Kidney epithelial cell (primary cell): ENCODE data around the gene KDM2A. TPM values are rescaled to one million over a fixed set of nuclear protein-coding genes. Genes with fewer than 3 reads are reported as not detected.
"Not testable (repeated sequence)": the region's sequence is repeated elsewhere in the genome, so short reads cannot be mapped to it uniquely, and the experiment has no call there.

Experiments used
- DNase-seq: peaks from one replicate; pipeline ENCODE4 v3.0.0-alpha.2; 2010; ENCODE audit warnings: low read depth
- H3K27me3 ChIP-seq: 2 replicates; pipeline ENCODE4 v1.6.0; 2011; ENCODE audit warnings: low read length; ENCODE audit not compliant: control insufficient read depth, insufficient read depth
- H3K36me3 ChIP-seq: 2 replicates; pipeline ENCODE4 v1.5.1; 2011; ENCODE audit warnings: low read length; ENCODE audit not compliant: control insufficient read depth, insufficient read depth
- H3K4me3 ChIP-seq: 2 replicates; pipeline ENCODE4 v1.5.1; 2011; ENCODE audit warnings: low read depth, mild to moderate bottlenecking, control low read depth, low read length
- total RNA-seq: library from RNA; depleted of rRNA; stranded (reverse); fragments of >200 nt; gene quantifications from 2 replicates; pipeline ENCODE4 v1.2.3, GENCODE V29; 2015
- TF ChIP-seq, protein P1 (sequence below): IDR thresholded peaks from 2 replicates; pipeline ENCODE4 v1.5.1; 2011; ENCODE audit warnings: mild to moderate bottlenecking, moderate library complexity, low read length, control low read depth, inconsistent platforms; ENCODE audit not compliant: insufficient read depth, poor library complexity, severe bottlenecking

The KDM2A gene
- total RNA-seq, 1 donor from 2014 or later, result 36.2 TPM

- DNase-seq, result no peak
- no peak overlapping the region for H3K4me3 ChIP-seq
- TF ChIP-seq, protein P1, sequence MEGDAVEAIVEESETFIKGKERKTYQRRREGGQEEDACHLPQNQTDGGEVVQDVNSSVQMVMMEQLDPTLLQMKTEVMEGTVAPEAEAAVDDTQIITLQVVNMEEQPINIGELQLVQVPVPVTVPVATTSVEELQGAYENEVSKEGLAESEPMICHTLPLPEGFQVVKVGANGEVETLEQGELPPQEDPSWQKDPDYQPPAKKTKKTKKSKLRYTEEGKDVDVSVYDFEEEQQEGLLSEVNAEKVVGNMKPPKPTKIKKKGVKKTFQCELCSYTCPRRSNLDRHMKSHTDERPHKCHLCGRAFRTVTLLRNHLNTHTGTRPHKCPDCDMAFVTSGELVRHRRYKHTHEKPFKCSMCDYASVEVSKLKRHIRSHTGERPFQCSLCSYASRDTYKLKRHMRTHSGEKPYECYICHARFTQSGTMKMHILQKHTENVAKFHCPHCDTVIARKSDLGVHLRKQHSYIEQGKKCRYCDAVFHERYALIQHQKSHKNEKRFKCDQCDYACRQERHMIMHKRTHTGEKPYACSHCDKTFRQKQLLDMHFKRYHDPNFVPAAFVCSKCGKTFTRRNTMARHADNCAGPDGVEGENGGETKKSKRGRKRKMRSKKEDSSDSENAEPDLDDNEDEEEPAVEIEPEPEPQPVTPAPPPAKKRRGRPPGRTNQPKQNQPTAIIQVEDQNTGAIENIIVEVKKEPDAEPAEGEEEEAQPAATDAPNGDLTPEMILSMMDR, result no peak
- no peaks in the 10 kb centered on the region for H3K27me3 ChIP-seq
- H3K36me3 ChIP-seq, result peaks cover 7% of the 10 kb centered on the region
Measured at GRCh38 chr11:67254798-67255197, 135.7 kb downstream of the KDM2A start.

GRCh38 chr11:67255353-67255752 lies 136.3 kb downstream of the KDM2A start:
- DNase-seq, result no peak
- TF ChIP-seq, protein P1, result no peak
- H3K36me3 ChIP-seq, result peaks cover 7% of the 10 kb centered on the region
- no peaks in the 10 kb centered on the region for H3K27me3 ChIP-seq
- no peak overlapping the region for H3K4me3 ChIP-seq

DNA sequence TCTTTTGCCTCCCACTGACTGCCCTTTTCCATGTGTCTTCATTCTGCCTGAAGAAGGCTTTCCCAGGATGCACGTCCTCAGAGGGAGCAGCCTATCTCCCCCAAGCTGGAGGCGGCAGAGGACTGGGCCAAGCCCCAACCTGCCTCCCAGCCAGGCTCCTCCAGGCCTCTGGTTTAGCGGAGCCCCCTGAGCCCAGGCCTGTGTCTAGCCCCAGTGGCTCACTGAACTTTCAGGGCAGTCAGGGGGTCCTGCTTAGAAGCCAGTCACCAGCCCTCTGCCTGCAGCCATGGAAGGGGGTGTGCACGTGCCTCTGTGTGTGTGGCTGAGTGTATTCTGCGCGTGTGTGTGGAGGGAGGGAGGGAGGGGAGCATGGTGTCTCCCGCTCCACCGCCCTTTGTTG lies 136.8 kb downstream of the KDM2A start:
- Histone ChIP-seq H3K36me3 (peaks cover 7% of the 10 kb centered on the region), H3K27me3 (no peaks in the 10 kb centered on the region), H3K4me3 (no peak overlapping the region)
- TF ChIP-seq, protein P1, result no peak
- no peak for DNase-seq

DNA sequence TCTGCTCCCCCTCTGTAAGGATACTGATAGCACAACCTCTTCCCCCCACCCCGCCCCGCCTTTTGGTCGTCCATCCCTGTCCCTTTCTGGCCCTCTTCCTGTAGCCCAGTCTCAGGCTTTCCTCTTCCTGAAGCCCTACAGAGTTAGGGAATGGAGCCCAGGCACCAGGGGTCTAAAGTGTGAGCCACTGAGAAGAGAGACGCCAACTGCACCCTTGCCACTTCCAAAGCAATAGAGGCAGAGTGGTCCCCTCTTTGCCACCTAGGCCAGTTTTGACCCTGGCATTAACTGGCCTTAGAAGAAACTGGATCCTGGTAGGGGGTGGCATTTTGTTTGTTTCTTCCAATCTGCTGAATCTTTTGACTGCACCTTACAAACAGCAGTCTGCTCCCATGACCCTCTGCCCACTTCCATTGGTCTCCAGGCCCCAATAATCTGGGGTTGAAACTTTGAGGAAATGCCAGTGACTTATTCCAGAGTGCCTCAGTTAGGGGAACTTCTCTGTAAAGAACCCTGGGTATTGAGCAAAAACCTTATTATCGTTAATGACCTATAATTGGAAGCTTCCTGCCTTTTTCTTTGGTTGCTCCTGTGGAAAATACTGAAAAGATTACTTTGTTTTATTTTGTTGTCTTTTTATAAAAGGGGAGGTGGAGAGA lies 137.5 kb downstream of the KDM2A start:
- Histone ChIP-seq H3K4me3 (no peak overlapping the region), H3K27me3 (no peaks in the 10 kb centered on the region), H3K36me3 (peaks cover 7% of the 10 kb centered on the region)
- TF ChIP-seq, protein P1, result no peak
- no peak for DNase-seq

DNA sequence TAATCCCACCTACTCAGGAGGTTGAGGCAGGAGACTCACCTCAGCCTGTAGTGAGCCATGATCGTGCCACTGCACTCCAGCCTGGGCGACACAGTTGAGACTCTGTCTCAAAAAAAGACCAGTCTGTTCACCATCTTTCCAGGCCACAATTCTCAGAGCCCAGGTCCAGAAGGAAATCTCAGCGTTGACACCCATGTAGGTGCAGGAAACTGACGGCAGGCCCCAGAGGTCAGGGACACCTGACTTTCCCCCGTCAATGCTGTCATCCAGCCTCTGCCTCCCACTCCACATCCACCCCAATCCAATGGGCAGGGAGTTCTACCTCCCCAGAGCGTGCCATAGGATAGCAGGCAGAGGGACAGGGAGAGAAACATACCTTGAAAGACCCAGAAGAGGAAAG lies 141.3 kb downstream of the KDM2A start:
- TF ChIP-seq, protein P1, result no peak
- no peak for DNase-seq
- H3K36me3 ChIP-seq, result peaks cover 5% of the 10 kb centered on the region
- no peaks in the 10 kb centered on the region for H3K27me3 ChIP-seq
- no peak overlapping the region for H3K4me3 ChIP-seq

DNA sequence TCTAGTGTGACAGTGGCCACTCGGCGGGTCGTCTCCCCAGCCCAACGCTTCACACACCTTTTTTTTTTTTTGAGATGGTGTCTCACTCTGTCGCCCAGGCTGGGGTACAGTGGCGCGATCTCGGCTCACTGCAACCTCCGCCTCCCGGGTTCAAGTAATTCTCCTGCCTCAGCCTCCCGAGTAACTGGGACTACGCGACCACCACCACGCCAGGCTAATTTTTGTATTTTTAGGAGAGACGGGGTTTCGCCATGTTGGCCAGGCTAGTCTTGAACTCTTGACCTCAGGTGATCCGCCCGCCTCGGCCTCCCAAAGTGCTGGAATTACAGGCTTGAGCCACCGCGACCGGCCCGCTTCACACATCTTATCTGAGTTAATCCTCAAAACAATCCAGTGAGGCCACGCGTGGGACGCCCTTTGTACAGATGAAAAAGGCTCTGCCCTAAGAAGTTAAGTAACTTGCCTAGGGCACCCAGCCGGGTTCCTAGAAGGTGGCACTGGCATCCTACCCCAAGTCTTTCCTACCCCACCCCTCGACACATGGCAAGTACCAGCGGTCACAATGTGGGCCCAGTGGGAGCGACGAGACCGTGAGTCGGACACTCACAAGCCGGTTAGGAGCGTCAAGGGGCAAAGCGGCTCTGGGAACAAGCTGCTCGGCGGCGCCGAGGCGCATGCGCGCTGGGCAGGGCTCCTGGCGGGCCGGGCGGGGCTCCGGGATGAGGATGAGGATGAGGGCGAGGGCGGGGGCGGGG lies 142.0 kb downstream of the KDM2A start:
- H3K36me3 ChIP-seq, DNase-seq, H3K27me3 ChIP-seq: not testable (repeated sequence)
- peak overlapping the region; percentile 26 for H3K4me3 ChIP-seq
